Stimulated activated CD4-positive, alpha-beta T cell treated with anti-CD3 and anti-CD28 coated beads, Interleukin-4, amount 100 ng/mL, for 1 hour (primary cell): ENCODE measurements around the gene CASZ1.

Experiments
- DNase-seq: peaks from one replicate; pipeline ENCODE4 v3.0.0-alpha.2; 2020

CASZ1 gene

DNA sequence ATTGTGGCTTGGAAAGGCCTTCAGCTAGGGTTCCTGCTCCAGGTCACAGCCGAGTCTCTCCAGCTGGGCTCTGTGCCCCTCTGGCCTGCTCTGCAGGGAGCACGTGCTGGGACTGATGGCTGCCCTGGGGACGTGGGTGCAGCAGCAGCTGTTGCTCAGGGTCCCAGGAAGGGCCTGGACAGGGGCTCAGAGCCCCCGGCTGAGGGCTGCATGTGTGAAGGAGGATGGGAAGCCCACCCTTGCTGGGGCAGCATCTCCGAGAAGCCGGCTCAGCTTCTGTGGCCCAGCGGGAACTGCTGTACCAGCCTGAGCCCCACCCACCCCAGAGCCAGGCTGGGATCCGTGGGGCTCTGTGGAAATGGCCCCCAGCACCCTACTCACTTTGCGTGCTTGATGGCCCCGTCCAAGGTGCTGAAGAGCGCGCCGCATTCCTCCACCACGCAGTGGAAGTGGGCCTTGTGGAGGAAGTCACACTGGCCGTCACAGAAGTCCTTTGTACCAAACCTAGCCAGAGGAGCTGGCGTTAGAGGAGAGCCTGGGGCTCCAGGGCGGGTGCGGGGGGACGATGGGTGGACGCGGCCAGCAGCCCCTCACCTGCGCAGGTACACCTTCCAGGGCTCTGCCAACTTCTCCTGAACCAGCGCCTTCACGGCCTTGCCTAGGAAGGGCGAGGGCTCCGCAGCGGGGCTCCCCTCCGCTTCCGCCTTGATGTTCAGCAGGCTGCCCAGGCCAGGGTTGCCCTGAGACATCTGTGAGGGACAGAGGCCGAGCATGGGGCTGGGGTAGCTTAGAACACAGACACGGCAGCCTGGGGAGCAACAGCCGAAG lies 147.5 kb downstream of the CASZ1 start:
- no peak for DNase-seq

DNA sequence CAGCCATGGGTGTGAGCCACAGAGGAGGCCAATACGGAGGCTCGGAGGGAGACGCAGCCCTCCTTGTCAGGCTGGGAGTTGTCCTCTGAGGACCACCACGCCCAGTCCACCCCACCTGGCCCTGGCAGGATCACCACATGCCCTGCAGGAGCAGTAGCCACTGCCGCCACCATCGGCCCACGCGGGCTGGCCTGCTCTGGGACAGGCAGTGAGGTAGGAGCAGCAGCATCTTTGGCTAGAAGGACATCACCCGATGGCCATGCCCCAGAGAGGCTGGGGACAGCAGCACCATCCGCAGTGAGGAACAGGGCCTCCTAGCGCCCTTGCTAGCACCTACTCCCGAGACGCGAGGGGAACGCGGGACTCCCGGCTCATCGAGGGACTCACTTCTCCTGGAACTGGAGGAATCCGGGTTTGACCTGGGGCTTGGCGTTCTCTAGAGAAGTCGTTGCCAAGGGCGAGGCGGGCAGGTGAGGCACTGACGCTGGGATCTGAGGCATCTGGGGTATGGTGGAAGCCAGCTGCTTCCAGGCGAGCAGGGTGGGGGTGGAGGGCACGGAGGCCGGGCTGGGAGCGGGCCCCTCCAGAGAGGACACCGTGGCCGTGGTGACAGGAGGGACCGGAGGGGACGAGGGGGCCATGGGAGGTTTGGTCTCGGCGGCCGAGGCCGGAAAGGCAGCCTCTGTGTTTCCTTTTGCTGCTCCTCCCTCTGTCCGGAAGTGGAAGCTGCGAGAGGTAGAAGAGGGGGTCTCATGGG lies 148.9 kb downstream of the CASZ1 start:
- DNase-seq: no peak

DNA sequence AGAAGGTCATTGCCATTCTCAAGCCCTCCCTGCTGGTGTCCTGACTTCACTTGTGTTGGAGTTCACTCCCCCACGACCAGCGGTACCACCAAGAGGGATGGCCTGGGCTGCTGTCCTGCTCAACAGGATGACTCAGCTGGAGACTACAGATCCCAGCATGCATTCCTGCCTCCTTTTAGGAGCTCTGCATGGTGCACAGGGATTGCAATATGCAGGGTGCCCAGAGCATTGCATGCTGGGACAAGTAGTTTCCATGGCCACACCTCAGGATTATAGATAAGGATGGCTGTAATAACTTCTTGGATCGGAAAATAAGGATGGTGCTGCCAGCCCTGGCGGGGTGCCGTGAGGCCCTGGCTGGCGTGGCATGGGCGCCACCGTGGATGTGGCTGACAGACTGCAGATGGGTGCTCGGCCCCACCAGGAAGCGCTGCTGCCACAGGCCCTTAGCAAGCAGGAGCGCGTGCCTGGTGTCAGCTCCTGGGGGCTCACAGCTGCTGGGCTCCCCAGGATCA lies 150.0 kb downstream of the CASZ1 start:
- DNase-seq: no peak

DNA sequence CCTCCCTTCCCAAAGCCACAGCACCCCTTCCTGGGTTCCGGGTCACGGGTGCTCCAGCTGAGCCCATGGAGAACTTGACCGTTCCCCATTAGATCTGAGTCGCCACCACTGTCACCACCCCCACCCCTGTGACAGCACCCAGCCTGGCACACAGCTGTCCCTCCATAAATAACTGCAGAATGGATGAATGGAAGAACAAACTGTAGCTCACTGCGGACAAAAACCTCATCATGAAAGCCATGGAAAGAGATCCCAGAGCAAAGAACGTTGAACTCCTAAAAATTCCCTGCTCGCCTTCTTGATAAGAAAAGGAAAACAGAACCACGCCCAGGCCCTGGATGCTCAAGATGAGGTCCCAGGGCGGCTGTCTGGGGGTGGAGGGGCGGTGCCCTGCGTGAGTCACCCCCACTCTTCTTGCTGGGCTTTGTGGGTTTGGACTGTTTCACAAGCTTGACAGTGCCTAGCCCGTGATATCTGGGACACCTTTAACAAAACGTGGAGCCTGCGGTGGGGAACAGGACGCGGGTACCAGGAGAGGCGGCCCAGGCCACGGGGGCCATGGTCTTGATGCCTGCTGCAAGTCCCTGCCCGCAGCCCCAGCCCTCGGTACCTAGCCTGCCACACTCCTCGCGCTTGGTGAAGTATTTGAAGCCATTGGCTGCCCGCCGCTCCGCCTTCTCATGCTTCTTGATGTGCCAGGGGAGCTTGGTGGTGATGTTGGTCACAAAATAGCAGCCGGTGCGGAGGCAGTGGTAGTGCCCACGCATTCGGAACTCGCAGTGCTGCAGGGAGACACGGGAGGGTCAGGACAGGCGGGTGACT lies 151.9 kb downstream of the CASZ1 start:
- no peak for DNase-seq

DNA sequence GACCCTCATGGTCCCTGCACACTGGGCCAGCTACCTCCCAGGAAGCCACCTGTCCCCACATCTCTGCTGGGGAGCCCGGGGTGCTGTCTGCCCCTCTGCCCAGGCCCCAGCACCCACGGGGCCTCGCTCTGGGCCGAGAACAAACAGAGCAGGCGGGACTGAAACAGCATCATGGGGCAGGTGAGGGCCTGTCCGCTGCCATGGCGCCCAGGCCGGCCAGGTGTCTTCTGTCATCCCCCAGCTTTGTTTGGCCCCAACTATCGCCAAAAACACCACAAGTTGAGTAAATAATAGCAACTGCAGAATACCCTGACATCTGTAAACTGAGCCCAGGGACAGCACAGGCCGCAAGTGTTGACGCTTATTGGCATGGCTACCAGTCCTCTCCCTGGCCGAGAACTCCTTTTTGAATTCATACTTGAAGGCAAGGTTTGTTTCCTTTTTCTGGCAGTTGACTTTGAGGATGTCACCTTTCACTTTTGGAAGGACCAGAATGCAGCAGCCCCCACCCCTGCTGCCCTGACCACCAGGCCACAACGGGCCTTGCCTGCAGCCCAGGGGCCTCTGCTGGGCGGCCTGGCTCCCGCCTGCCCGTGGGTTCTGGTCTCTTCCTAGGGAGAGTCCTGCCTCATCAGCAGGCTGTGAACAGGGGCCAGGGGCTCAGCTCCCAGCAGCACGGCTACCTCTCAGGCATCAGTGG lies 152.7 kb downstream of the CASZ1 start:
- no peak for DNase-seq

DNA sequence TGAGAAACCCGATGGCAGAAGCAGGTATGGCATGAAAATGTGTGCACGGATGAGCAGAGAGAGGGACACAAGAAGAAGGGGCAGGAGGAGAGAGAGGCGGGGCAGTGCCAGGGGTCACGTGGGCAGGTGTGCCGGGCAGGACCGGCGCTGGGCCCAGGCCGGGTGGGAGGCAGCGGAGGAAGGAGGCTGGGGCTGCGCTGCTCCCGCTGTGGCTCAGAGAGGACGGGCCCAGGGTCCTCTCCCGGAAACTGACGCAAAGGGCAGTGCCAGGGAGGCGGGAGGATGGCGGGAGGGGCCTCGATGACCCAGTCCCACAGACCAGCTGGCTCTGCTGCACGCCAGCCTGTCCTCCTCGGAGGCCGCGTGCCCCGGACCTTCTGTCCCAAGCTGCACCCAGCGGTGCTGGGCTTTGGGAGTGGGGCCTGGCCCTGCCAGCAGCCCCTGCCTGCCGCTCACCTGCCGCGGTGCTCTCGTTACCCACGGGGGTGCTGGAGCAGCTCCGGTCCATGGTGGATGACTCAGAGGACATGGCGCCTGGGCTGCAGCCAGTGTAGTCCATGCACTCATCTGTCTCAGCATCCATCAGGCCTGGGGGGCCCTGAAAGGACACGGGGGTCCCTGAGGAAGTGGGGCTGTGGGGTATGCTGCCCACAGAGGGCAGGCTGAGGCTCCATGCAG lies 153.9 kb downstream of the CASZ1 start:
- DNase-seq: no peak

DNA sequence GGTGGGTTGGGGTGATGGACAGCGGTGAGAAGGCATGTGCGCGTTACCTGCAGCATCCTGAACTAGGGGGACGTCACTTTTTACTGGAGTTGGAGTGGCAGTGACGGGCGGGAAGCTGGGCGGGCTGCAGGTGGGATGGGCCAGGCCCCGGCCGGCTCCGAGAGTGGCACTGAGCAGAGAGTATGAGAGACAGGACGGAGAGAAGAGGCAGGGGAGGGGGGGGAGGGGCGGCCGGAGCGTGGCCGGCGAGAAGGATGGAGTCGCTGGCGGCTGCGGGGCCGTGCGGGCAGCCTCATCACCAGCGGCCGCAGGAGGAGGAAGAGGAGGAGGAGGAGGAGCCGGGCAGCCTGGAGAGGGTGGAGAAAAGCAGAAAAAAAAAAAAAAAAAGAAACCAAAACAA lies 154.5 kb downstream of the CASZ1 start:
- no peak for DNase-seq

DNA sequence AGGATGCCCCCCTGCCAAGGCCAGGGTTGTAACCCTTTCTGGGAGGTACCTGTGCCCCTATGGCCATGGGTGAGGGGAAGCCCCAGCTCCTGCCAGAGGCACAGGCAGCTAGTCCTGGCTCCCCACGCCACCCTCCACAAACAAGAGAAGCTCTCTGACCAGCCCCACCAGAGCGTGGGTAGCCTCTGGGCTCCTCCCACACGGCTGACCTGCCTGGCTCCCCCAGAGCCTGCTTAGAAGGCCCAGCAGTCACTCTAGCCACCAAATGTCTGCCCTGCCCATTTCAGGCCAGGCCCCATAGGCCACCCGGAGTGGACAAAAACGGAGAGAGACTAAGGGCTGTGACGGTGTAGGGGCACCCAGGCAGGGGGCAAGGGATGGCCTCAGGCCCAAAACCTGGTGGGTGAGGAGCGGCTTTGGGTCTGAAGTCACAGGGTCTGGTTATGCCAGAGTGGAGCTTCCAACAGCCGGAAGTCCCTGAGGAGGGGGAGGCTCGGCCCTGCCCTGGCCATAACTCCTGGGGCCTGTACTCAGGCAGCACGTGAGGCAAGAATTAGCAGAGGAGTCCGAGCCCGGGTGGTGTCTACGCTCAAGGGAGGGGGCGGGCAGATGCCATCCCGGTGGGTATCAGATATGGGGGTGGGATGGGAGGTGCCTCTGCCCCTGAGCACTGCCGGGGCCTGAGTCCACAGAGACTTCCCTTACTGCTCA lies 155.4 kb downstream of the CASZ1 start:
- DNase-seq: no peak

DNA sequence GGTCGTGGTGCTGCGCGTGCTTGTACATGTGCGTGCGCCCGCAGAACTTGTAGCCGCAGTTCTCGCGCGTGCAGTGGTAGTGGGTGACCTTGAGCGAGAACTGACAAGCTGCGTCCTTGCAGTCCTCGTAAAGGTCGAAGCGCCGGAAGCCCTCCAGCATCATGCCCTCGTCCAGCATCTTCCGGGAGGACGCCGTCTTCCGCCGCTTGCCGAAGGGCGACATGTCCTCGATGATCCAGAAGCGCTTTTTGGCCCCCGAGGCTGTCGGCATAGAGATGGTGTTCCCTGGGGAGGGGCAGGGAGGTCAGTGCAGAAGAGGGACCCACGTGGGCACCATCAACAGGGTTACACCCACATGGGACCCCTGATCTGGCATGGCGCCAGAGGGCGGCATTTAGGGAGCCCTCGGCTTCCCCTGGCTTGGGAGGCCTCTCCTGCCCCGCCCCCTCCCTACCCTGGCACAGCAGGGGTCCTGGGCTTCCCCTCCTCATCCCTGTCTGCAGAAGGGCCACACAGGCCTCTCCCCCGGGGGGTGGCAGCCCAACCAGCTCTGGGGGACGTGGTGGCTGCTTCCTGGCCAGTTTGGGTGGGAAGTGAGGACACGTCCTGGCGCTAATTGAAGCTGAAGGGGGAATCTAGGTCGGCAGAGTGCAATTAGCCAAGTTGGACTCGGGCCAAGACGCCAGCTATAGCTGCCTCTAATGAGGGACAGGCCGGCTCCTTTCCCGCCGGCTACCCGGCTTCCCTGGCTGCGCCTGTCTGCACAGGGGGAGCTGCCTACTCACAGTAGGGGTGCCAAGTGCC lies 156.5 kb downstream of the CASZ1 start:
- no peak for DNase-seq

GRCh38 chr1:10639011-10639774 lies 157.3 kb downstream of the CASZ1 start:
- no peak for DNase-seq

- no peak for DNase-seq
Measured at GRCh38 chr1:10638559-10639005, 157.9 kb downstream of the CASZ1 start.

GRCh38 chr1:10637834-10638558 lies 158.4 kb downstream of the CASZ1 start:
- DNase-seq: no peak

GRCh38 chr1:10637400-10637799 lies 159.0 kb downstream of the CASZ1 start:
- no peak for DNase-seq

GRCh38 chr1:10635992-10636391 lies 160.5 kb downstream of the CASZ1 start:
- DNase-seq: no peak

- DNase-seq: no peak
Measured at GRCh38 chr1:10635085-10635896, 161.2 kb downstream of the CASZ1 start.

DNA sequence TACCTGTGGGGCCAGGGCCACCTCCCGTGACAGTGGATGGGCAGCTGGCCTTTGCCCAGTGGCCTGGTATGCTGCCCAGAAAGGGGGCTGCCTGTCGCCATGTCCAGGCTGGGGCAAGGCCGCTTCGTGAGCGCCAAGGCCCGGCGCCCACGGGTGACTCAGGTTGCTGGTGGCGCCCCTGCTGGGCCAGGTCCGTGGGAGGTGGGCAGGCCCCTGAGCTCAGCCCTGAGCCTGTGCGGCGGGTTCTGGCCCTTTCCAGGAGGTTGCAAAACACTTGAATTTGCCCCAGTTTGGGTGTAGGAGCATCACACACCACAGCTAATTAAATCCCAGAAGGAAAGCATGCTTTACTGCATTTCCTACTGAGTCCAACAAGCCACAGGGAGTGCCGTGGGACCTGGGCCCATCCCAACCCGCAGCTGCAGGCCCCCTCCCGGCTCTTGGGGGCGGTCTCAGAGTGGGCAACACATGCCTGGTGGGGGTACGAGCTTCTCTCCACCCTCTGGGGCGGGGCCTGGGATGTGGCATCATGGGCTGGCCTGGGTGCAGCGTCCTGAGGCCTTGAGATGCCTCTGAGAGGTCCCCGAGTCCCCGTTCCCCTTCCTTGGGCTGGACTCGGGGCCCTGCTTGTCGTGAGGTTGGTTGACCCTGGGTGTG lies 161.9 kb downstream of the CASZ1 start:
- no peak for DNase-seq

- DNase-seq: no peak
Measured at GRCh38 chr1:10634075-10634427, 162.4 kb downstream of the CASZ1 start.
